ENCODE measurements around the gene TTLL5. TPM values are rescaled to one million over a fixed set of nuclear protein-coding genes. Genes with fewer than 3 reads are reported as not detected.

The TTLL5 gene
- total and polyA plus RNA-seq, 2 of the 13 experiments (the other 11 are each of a cell fraction or from before 2014, with no cell fraction given), result 11.8 to 18.8 TPM

- Histone ChIP-seq H3K4me2 (ENCODE audit: low read depth, low read length) (no peak overlapping the region), H3K27ac (ENCODE audit: extremely low read length, insufficient read depth, low read length) (no peak overlapping the region), H3K4me1 (ENCODE audit: insufficient read depth, low read length) (peaks cover 23% of the 10 kb centered on the region), H3K27me3 (ENCODE audit: control insufficient read depth in 1 of 2, insufficient read depth in 2 of 2, low read length in 2 of 2) (no peaks in the 10 kb centered on the region; a peak in 1 of 5 replicates), H3K9ac (ENCODE audit: insufficient read depth, low read depth, low read length) (no peak overlapping the region), H4K20me1 (ENCODE audit: insufficient read depth, low read length) (no peaks in the 10 kb centered on the region), H3K4me3 (replicated peaks in 1 of 3; ENCODE audit: insufficient read depth in 1 of 3, low read depth in 2 of 3, low read length in 3 of 3) (no peak overlapping the region; a peak in 1 of 6 replicates), H3K36me3 (replicated peaks in 1 of 2; ENCODE audit: control insufficient read depth in 1 of 2, insufficient read depth in 2 of 2, low read length in 2 of 2) (peaks cover 2 to 7% of the 10 kb centered on the region in 2 experiments; a peak in 4 of 5 replicates), H2AFZ (ENCODE audit: low read length) (no peak overlapping the region), H3K79me2 (ENCODE audit: insufficient read depth, low read length) (peaks cover 37% of the 10 kb centered on the region), H3K9me3 (ENCODE audit: low read length) (no peaks in the 10 kb centered on the region)
- FAIRE-seq (no peak), DNase-seq (ENCODE audit: low spot score) (no peak), ATAC-seq (no peak)
- in situ Hi-C loops (cut with HindIII; ENCODE audit: extremely low pct_ligation_motif_present, low pct_unique_long_range_greater_than_20kb) (no loop called here), intact Hi-C loops (cut with micrococcal nuclease; ENCODE audit: unreplicated experiment) (no loop called here)
- ChIA-PET CTCF (ENCODE audit: low intra/inter-chr PET ratio, low total read pairs) (no interaction called here), POLR2A (no interaction called here)
- no TSS peak for BruUV-seq (replicated peaks)
- WGBS (ENCODE audit: low lambda C conversion rate), result 95% methylated on average over 3 of the region's 3 CpGs
- TF ChIP-seq KLF16 (CRISPR knock-in tag; IDR thresholded peaks at IDR 0.05) (no peak), TERF1 (CRISPR knock-in tag; IDR thresholded peaks at IDR 0.05) (no peak), ZNF143 (CRISPR knock-in tag; IDR thresholded peaks at IDR 0.05) (no peak), ZKSCAN8 (CRISPR knock-in tag; IDR thresholded peaks at IDR 0.05; ENCODE audit: borderline replicate concordance) (no peak), ZNF335 (CRISPR knock-in tag; IDR thresholded peaks at IDR 0.05) (no peak), IKZF5 (CRISPR knock-in tag; IDR thresholded peaks at IDR 0.05) (no peak), DNMT3B (CRISPR knock-in tag; conservative IDR thresholded peaks at IDR 0.05) (no peak), MLLT10 (CRISPR knock-in tag; IDR thresholded peaks at IDR 0.05) (no peak), TRIM22 (IDR thresholded peaks at IDR 0.05) (no peak), ZNF607 (CRISPR knock-in tag; IDR thresholded peaks at IDR 0.05; ENCODE audit: borderline replicate concordance) (no peak), NR2F2 (IDR thresholded peaks at IDR 0.05; ENCODE audit: borderline replicate concordance, low read depth) (no peak), SNAPC4 (CRISPR knock-in tag; IDR thresholded peaks at IDR 0.05) (no peak), RCOR2 (CRISPR knock-in tag; IDR thresholded peaks at IDR 0.05) (no peak), RBFOX2 (IDR thresholded peaks at IDR 0.05; ENCODE audit: low read depth, low read length) (no peak)
Observed at GRCh38 chr14:75662966-75663365, 1.9 kb downstream of the TTLL5 start.
